Mammary epithelial cell (primary cell): Measurements from ENCODE around the gene RCSD1.

Experiments used
- CTCF ChIP-seq, 2 donors: IDR thresholded peaks in 1 of 2; conservative IDR thresholded peaks in 1 of 2; 2 replicates each; pipeline ENCODE4 v1.5.1; 2011 to 2012; ENCODE audit warnings: inconsistent platforms in 2 of 2, low read length in 2 of 2, mild to moderate bottlenecking in 2 of 2, control low read depth in 1 of 2, low read depth in 1 of 2; ENCODE audit not compliant: insufficient read depth in 1 of 2; ENCODE audit errors: extremely low read depth in 1 of 2
- EZH2 ChIP-seq: IDR thresholded peaks from 2 replicates; pipeline ENCODE4 v1.6.1; 2012; ENCODE audit warnings: low read length, inconsistent platforms, borderline replicate concordance

GRCh38 chr1:167645140-167645541, 15.1 kb downstream of the RCSD1 start:
- TF ChIP-seq CTCF (conservative IDR thresholded peaks at IDR 0.05 in 1 of 2, IDR thresholded peaks at IDR 0.05 in 1 of 2; ENCODE audit: extremely low read depth in 1 of 2, insufficient read depth in 1 of 2, low read depth in 1 of 2, low read length in 2 of 2) = no peak
- TF ChIP-seq EZH2 = no peak
